ENCODE data around the gene COPZ1.
A peak's percentile ranks its signal among the peaks of the same experiment; 100 is the strongest.
"Not testable (repeated sequence)": the region's sequence is repeated elsewhere in the genome, so short reads cannot be mapped to it uniquely, and the experiment has no call there.

Gene COPZ1, protein sequence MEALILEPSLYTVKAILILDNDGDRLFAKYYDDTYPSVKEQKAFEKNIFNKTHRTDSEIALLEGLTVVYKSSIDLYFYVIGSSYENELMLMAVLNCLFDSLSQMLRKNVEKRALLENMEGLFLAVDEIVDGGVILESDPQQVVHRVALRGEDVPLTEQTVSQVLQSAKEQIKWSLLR

DNA sequence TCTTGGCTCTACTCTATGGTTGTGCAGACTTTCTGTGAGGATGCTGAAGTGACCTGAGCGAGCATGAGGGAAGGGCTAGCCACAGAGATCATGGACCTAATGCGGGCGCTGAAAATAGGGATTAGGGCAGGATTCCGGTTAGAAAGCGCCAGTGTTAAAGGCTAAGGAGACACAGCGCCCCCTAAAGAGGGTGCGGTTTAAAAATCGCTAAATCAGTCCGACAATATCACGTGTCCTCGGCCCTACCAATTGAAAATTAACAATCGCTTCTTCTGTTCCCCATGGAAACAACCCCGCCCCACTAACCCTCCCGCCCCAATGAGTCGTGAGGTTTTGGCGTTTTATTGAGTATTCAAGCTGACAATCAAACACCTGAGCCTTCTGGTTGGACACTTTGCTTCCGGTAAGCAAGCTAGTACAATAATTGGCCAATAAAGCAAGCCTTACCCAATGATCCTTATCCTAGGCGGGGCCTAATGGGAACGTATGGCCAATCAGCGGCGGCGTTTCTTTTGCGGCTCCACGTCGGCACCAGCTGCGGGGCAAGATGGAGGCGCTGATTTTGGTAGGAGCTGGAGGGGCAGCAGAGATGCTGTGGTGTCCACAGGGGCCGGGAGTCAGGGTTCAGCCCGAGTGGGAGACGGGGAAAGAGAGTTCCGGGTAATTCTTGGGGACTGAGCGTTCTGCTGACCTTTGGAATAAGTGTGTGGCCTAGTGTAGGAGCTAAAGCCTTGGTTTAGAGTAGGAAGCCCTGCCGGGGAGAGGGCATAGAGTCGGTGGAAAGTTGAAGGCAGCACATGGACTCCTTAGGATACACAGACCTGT is at the start of gene COPZ1:
Gene COPZ1, plus strand, starts transcription at position 515 of the 825 bp plus-strand sequence. Its CDS starts 33 bp downstream, at position 548.
- peak; percentile 84 to 92 (median 89) for DNase-seq (ENCODE audit: low read depth in 3 of 3)

DNA sequence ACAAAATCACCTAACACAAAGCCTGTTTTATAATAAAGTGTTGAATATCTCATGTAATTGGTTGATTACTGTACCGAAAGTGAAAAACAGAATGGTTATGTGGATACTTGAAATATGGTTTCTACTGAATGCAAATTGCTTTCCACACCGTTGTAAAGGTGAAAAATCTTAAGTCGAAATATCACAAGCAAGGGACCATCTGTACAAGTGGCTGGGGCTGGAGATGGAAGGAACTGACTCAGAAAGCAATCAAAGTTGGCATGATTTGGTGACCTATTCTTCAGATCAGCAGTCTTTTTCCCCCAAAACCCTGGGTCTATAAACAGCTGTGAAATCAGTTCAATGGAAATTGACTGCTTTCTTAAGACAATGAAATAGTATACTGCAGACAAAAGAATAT is 48.6 kb upstream of the COPZ1 start:
- DNase-seq (ENCODE audit: low read depth in 3 of 3): no peak

DNA sequence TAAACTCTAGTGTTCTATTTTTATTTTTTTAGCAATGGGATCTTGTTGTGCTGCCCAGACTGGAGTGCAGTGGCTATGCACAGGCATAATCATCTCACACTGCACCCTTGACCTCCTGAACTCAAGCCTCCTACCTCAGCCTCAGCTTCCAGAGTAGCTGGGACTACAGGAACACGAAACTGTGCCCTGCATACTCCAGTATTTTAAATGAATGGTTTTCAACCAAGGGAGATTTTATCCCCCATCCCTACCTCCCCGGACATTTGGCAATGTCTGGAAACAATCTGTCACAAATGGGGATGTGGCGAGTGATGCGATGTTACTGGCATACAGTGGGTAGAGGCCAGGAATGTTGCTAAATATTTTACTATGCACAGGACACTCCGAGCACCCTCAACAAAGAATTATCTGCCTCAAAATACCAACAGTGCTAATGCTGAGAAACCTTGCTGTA is 47.1 kb upstream of the COPZ1 start:
- DNase-seq (ENCODE audit: low read depth in 3 of 3): no peak

DNA sequence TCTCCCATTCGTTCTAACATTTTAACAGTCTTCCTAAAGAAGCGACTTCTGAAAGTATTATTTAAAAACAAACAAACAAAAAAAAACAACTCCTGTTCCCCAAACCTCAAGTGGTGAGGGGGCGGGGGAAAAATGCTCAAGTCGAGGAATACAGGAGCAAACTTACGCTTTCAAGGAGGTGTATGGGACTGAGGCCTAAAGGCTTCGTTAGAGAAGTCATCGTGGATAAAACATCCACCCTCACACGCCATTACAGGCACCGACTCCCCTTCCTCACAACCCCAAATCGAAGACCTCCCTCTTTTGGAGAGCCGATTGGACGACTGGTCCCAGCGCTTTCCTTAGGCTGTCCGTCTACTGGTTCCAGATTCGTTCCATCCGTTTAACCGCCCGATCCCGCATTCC is 45.7 kb upstream of the COPZ1 start:
- no peak for DNase-seq (ENCODE audit: low read depth in 3 of 3)

DNA sequence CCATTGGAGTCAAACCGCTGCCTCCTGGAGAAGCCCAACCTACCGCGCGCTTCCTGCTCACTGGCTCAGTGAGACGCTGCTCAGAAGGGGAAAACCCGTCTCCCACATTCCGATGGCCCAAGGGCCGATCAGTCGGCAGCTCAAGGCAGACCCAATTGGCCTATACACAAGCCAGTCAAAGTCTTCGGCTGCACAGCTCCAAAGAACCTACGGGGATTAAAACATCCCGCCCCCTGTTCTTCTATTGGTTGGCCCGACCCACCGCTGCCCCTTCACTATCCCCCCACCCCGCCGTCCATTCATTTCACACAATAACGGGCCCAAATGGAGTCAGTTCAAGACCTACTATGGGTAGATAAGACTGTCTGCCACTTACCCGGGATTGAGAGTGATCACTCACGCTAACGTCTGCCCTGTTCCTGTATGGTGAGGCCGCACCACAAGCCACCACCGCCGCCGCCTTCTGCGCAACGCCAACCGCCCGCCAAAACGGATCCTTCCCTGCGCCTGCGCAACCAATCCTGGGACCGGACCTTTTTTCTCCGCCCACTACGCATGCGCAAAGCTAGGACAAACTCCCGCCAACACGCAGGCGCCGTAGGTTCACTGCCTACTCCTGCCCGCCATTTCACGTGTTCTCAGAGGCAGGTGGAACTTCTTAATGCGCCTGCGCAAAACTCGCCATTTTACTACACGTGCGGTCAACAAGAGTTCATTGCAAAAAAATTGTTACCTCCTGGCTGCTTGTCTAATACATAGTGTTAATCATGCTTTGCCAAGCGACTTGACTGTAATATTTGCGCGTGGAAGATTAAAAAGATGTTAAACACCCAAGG is 45.1 kb upstream of the COPZ1 start, which contains the start of gene CBX5:
Gene CBX5, minus strand, starts transcription at position 491 of the 836 bp plus-strand sequence. CDS start 22,472 bp downstream, outside the sequence.
- peak; percentile 98 to 99 (median 99) for DNase-seq (ENCODE audit: low read depth in 3 of 3)

DNA sequence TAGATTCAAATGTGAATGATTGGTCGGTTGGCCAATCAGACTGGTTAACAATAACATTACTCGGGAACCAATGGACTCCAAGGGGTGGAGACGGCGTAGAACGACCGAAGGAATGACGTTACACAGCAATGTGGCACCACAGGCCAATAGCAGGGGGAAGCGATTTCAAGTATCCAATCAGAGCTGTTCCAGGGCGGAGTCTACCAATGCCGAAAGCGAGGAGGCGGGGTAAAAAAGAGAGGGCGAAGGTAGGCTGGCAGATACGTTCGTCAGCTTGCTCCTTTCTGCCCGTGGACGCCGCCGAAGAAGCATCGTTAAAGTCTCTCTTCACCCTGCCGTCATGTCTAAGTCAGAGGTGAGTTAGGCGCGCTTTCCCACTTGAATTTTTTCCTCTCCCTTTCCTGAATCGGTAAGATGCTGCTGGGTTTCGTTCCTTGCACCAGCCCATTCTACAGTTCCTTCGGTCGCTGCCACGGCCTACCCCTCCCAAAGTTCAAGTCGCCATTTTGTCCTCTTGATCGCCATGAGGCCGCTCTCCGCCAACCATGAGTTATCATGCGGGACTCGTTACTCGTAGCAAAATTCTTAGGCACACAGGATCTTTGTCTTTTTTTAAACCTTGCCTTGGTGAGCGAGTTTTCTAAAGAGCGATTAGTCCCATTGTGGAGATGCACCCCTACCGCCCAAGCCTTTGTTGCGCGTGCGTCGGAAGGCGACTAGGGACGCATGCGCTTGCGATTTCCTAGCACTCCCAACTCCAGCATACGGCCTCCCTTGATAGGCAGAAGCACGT is 44.3 kb upstream of the COPZ1 start, which contains the start of gene HNRNPA1:
Gene HNRNPA1, plus strand, starts transcription at position 259 of the 793 bp plus-strand sequence. Its CDS starts 82 bp downstream, at position 341.
- peak; percentile 89 to 96 (median 91) for DNase-seq (ENCODE audit: low read depth in 3 of 3)

DNA sequence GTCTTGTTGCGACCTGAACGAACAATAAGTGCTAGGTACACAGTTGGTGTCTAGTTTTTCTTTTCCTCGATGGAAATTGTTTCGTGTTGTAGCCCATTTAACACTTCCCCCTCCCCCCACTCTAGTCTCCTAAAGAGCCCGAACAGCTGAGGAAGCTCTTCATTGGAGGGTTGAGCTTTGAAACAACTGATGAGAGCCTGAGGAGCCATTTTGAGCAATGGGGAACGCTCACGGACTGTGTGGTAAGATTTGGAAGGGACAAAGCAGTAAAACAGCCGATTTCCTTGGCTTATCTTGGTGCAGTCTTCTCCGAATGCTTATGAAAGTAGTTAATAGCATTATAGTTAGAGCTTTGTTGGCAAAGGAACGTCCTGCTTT is 43.7 kb upstream of the COPZ1 start:
- not testable (repeated sequence) for DNase-seq (ENCODE audit: low read depth in 3 of 3)

DNA sequence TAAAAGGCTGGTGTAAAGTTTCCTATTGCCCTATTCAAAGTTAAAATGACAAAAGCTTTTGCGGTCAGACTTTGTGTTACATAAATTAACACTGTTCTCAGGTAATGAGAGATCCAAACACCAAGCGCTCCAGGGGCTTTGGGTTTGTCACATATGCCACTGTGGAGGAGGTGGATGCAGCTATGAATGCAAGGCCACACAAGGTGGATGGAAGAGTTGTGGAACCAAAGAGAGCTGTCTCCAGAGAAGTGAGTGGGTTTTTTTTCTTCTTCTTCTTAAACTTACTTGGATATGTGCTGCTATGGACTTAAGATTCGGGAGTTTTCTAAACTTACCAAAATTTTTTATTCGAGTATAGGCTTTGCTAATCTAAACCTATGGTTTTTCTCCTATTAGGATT is 43.2 kb upstream of the COPZ1 start:
- not testable (repeated sequence) for DNase-seq (ENCODE audit: low read depth in 3 of 3)

DNA sequence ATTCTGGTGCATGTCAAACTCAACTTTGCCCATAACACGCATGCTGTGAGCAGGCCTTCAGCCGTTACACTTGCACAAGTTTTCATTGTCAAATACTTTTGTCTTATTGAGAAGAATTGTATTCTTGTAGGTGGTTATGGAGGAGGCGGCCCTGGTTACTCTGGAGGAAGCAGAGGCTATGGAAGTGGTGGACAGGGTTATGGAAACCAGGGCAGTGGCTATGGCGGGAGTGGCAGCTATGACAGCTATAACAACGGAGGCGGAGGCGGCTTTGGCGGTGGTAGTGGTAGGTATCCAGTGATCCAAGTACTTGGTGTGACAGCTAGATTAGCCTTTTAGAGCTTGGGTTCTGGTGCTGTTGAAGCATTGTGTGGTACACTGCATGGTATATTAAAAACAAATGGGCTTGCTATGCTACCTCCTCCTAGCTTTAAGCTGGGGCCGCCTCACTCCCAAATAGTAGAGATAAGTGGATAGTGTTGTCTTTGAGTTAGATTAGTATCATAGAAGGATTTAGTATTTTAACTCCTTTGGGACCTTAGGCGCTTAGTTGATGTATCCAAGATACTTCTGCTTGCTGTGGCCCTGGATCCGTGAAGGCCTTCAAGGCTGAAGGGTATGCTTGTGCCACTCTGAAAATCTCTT is 41.9 kb upstream of the COPZ1 start:
- DNase-seq (ENCODE audit: low read depth in 3 of 3): peak in 1 of 3 donors; percentile 27

DNA sequence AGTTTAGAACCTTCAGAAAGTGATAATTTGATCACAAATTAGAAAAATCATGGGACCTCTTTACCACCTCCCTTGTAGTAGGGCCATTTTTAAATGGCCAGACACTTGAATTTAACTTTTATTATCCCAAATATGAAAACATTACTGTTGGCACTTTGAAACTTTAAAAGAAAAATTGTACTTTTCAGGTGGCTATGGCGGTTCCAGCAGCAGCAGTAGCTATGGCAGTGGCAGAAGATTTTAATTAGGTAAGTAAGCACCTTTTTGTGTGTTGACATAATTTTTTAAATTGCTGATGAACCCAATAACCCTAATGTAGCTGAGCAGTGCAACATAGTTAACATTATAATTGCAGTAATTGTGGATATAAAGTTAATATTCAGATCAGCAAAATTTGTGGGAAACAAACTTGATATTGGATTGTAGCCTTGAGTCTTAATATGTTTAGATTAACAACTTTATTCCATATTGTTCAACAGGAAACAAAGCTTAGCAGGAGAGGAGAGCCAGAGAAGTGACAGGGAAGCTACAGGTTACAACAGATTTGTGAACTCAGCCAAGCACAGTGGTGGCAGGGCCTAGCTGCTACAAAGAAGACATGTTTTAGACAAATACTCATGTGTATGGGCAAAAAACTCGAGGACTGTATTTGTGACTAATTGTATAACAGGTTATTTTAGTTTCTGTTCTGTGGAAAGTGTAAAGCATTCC is 40.7 kb upstream of the COPZ1 start:
- not testable (repeated sequence) for DNase-seq (ENCODE audit: low read depth in 3 of 3)

DNA sequence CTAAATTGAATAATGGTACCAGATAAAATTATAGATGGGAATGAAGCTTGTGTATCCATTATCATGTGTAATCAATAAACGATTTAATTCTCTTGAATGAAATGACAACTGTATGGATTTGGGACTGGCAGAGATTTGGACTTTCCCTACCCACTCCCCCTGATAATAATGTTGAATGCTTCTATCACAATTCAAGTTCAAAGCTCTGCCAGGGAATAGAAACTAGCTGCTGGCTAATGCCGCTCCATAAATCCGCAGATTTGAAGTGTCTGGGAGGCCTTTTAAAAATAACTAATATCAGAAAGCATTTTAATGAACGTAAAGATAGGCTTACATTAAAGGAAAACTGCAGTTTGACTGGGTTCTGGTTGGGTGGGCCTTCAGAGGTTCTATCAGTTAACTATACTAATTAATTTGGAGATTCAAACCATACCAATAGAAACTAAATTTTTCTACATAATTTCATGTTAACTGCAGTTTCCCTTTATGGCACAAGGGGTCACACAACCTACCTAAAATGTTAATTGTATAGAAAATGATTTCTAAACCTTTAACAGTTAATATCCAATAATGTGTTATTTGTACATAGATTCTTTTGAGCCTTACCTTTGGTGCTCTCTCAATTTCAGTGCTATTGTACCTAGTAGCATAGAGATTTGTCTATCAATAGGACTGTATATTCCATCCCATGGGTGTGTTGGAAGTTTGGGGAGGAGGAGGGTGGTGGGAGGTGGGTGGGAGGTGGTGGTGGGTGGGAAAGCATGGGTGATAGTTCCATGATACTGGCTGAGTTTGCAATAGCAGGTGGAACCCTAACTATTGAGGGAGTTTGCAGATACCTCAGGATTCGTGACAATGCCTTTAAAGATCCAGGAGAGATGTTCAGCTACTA is 39.5 kb upstream of the COPZ1 start:
- DNase-seq (ENCODE audit: low read depth in 3 of 3): no peak

DNA sequence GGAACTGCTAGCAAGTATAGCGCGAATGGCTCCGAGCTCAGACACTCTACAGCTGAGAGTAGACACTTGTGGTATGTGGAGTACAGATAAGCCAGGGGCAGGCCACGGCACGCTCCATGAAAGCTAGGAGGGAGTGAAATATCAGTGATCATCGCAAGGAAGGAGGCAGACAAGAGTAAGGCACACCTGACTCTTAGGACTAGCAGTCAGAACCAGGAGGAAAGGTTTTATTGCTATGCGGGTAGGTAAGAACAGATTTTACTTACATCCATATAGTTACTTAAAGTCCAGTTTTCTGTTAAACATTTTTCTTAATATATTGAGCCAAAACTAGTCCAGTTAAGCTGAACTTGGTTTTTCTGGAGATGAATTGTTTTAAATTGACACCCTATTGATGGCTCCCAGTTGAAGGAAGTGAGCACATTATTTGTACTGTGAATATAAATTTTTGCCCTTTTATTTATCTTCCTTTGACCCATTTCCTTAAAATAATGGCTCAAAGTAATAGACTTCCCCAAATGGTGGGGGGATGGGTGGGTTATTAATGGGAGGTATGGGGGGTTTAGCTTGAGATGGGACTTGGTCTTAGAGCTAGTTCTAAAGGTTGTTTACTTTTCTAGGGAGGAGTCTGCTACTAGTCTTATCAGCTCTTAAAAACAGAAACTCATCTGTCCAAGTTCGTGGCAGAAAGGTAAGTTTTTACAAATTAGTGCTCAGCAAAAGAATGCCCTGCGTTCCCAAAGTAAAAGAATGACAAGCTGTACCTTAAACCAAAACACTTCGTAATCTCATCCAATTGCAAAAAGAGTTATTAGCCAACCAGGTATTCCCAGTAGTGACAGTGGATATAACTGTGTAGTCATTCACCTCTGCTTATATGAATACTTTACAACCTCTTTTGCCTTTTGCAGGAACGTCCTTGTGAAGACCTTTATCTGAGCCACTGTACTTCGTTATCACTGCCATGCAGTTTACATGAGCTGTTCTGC is 38.6 kb upstream of the COPZ1 start:
- no peak for DNase-seq (ENCODE audit: low read depth in 3 of 3)

DNA sequence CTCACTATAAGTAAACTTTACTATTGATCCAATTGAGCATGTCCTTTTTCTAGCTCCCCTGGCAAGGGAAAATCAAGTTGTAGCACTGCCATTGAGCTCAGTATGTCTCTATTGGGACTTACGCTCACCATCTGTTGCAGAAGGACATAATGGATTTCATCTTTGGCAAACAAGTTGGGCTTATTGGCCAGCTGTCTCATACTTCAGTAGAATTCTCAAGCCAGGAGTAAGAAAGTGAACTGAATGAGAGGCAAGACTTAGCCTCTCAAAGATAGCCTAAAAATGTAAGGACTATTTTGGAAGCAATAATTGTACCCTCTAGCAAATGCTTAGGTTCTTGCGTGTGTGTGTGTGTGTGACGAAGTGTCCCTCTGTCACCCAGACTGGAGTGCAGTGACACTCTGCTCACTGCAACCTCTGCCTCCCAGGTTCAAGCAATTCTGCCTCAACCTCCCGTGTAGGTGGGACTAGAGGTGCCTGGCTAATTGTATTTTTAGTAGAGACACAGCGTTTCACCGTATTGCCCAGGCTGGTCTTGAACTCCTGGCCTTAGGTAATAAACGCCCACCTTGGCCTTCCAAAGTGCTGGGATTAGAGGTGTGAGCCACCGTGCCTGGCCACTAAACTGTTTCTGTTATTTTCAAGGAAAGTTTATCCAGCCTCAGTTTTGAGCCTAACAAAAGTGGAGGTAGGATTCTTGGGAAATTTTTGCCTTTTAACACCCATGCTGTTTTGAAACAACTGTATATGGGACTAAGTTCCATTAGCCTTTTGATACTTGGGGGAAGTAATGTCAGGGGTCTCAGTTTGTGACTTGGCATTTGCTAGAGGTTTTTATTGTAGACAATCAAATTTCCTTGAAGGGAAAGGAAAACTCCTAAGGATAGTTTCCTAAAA is 37.4 kb upstream of the COPZ1 start:
- DNase-seq (ENCODE audit: low read depth in 3 of 3): no peak

DNA sequence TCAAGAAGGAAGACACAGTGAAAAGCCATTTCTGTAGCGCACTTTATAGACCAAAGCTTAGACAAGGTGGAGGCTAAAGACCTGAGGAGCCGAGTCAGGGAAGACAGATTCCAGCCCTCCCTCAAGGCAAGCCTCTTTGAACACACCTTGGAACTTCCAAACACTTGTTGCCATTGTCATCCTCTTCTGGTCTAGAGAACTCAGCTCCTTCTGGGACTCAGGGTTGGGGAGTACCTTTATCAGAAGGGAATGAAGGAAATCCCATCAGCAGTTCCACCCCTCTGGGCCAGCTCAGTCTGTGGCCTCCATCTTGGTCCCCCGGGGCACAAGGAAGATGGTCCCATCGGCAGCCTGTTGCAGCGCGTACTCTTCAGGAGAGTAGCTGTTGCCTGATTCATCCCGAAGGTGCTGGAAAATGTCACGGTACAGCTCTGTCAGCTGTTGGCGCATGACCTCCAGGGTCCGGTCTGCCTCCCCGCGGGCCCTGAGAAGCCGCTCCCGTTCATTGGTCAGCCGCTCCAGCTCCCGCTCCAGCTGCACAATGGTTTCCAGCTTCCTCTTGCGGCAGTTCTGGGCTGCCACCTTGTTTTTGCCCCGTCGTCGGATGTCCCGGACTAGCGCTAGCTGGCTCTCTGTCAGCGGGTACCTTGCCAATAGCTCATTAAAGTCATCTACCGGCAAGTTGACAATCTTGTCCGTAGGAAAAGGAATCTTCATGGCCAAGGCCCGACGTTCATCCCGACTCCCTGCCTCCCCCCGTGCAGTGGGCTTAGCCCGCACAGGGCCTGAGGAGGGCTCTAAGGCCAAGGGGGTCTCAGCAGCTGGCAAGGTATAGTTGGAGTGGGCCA is 32.6 kb upstream of the COPZ1 start:
- no peak for DNase-seq (ENCODE audit: low read depth in 3 of 3)

DNA sequence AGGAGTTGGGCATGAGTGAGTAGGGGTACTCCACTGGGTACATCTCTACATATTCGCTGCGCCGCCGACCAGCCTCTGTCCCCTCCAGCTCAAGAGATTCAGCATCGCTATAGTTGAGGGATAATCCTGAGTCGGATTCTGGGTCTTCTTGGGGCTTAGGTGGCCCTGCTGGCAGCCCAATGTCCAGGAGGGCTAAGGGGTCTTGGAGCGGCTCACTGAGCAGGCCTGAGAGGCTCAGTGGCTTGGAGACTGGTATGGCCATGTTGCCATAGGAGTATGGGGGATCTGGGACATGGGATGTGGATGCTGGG is 32.0 kb upstream of the COPZ1 start:
- DNase-seq (ENCODE audit: low read depth in 3 of 3): no peak
